Thyroid gland (tissue), 4 donors: Measurements from ENCODE around the gene OR13J1. TPM values are rescaled to one million over a fixed set of nuclear protein-coding genes. Genes with fewer than 3 reads are reported as not detected.

Experiments
- DNase-seq, 2 donors: peaks; one replicate each; pipeline ENCODE4 v3.0.0-alpha.2; 2019
- H3K27ac ChIP-seq, 3 donors: fragments of 200-600 bp; sonication (generic); 1 replicate in 2 of 3; 2 replicates in 1 of 3; pipeline ENCODE4 v1.5.1; 2016 to 2019; ENCODE audit warnings: mild to moderate bottlenecking in 1 of 3, moderate library complexity in 1 of 3
- H3K27me3 ChIP-seq: fragments of 200-600 bp; sonication (generic); one replicate; pipeline ENCODE4 v1.5.1; 2019
- H3K36me3 ChIP-seq, 2 donors: fragments of 200-600 bp; sonication (generic); one replicate each; pipeline ENCODE4 v1.5.1; 2016 to 2019
- H3K4me1 ChIP-seq, 2 donors: fragments of 200-600 bp; sonication (generic); one replicate each; pipeline ENCODE4 v1.5.1; 2017 to 2019
- H3K4me3 ChIP-seq, 3 donors: fragments of 200-600 bp; sonication (generic); replicated peaks in 1 of 3; 1 replicate in 2 of 3; 2 replicates in 1 of 3; pipeline ENCODE4 v1.5.1; 2016; ENCODE audit warnings: mild to moderate bottlenecking in 1 of 3
- H3K9me3 ChIP-seq: fragments of 200-600 bp; sonication (generic); one replicate; pipeline ENCODE4 v1.5.1; 2017
- POLR2A ChIP-seq, 2 donors: fragments of 450-650 bp; IDR thresholded peaks; one replicate each; pipeline ENCODE4 v1.6.1; 2017; ENCODE audit warnings: antibody characterized with exemption in 2 of 2, mild to moderate bottlenecking in 2 of 2, moderate library complexity in 1 of 2
- WGBS, 2 donors: methylation state at CpG; one replicate each; pipeline ENCODE4 v1.1.5; 2017; 5-methylcytosine and 5-hydroxymethylcytosine counted together
- intact Hi-C: fragments of 100-400 bp; cut with DNase I; formaldehyde crosslinking; loops from one replicate; pipeline ENCODE4 v1.15.1; 2023
- total RNA-seq, 4 donors: library from RNA; depleted of rRNA; stranded (reverse); fragments of >200 nt; gene quantifications; one replicate each; pipeline ENCODE4 v1.2.3, GENCODE V29; 2016
- TF ChIP-seq, protein P1 (sequence below), 6 experiments: fragments of 200-600 bp in 3 of 6; fragments of 450-650 bp in 3 of 6; sonication (generic) in 3 of 6; IDR thresholded peaks; one replicate each; pipeline ENCODE4 v1.5.1; 2016 to 2019; ENCODE audit warnings: antibody characterized with exemption in 6 of 6, mild to moderate bottlenecking in 2 of 6, inconsistent platforms in 1 of 6, moderate library complexity in 1 of 6

The OR13J1 gene
- total RNA-seq, 4 donors from 2014 or later: not detected

DNA sequence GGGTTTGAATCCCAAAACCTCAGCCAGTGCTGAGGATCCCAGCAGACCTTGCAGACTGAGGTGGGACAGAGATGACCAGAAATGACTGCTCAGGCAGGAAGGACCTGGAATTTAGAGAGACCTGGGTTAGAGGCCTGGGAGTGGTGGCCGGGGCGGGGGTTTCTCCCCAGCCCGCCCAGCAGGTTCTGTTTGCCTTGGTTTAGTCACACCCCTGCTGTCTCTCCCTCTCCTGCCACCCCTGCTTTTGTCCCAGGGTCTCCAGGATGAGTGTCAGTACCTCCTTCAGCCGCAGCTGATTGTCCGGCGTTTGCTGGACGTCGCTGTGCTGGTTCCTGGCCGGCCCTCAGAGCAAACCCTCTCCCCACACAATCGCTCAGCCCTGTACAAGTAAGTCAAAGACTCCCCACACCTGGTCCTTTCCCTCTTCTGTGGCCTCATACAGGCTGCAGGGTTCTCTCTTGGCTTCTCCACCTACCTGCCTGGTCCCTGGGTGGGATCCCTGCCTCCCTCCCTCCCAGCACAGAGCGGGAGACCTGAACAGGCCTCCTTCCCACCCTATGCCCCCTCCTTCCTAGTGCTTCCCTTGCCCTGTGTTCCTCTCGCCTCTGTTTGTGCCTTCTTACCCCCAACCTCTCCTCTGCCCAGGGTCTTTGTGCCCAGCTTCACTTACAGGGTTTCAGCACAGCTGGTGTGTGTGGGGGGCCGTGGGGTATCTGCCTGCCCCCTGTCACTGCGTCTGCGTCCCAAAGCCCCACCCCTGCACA, 29.1 kb downstream of the OR13J1 start:
- H3K9me3 ChIP-seq: no peaks in the 10 kb centered on the region
- intact Hi-C loops: no loop called here
- H3K27me3 ChIP-seq: no peaks in the 10 kb centered on the region
- H3K4me3 ChIP-seq: no peak overlapping the region
- H3K27ac ChIP-seq: no peak overlapping the region
- TF ChIP-seq POLR2A (IDR thresholded peaks at IDR 0.05): no peak
- TF ChIP-seq, protein P1, sequence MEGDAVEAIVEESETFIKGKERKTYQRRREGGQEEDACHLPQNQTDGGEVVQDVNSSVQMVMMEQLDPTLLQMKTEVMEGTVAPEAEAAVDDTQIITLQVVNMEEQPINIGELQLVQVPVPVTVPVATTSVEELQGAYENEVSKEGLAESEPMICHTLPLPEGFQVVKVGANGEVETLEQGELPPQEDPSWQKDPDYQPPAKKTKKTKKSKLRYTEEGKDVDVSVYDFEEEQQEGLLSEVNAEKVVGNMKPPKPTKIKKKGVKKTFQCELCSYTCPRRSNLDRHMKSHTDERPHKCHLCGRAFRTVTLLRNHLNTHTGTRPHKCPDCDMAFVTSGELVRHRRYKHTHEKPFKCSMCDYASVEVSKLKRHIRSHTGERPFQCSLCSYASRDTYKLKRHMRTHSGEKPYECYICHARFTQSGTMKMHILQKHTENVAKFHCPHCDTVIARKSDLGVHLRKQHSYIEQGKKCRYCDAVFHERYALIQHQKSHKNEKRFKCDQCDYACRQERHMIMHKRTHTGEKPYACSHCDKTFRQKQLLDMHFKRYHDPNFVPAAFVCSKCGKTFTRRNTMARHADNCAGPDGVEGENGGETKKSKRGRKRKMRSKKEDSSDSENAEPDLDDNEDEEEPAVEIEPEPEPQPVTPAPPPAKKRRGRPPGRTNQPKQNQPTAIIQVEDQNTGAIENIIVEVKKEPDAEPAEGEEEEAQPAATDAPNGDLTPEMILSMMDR (IDR thresholded peaks at IDR 0.05): no peak
- no peak for DNase-seq
- WGBS, 2 donors: 93 to 95% methylated on average over 15 of the region's 15 CpGs
- no peaks in the 10 kb centered on the region for H3K36me3 ChIP-seq
- H3K4me1 ChIP-seq: peaks cover 0 to 9% of the 10 kb centered on the region in 2 donors

DNA sequence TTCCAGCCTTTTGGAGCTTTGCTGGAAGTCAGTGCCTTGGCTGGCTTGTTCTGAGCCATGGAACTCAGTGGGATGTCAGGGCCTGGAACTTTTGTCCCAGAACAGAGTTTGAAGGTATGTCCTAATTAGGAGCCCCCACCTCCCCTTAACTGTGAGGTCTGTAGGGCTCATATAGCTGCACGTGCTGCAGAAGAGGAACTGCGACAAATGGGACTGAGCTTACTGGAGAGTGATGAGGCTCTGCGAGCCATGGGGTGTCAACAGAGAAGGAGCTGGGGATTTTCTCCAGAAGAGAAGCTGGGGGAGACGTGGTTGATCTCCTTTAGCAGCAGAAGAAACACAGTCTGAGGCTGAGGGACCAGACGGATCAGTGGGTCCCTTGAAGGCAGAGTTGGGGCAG, 30.3 kb downstream of the OR13J1 start:
- Histone ChIP-seq H3K27ac (no peak overlapping the region), H3K27me3 (no peaks in the 10 kb centered on the region), H3K9me3 (no peaks in the 10 kb centered on the region), H3K4me3 (no peak overlapping the region), H3K4me1 (peaks cover 0 to 4% of the 10 kb centered on the region in 2 donors), H3K36me3 (no peaks in the 10 kb centered on the region)
- TF ChIP-seq, protein P1 (IDR thresholded peaks at IDR 0.05): no peak
- TF ChIP-seq POLR2A (IDR thresholded peaks at IDR 0.05): no peak
- intact Hi-C loops: no loop called here
- WGBS, 2 donors: 92 to 95% methylated on average over 5 of the region's 5 CpGs
- DNase-seq: no peak

DNA sequence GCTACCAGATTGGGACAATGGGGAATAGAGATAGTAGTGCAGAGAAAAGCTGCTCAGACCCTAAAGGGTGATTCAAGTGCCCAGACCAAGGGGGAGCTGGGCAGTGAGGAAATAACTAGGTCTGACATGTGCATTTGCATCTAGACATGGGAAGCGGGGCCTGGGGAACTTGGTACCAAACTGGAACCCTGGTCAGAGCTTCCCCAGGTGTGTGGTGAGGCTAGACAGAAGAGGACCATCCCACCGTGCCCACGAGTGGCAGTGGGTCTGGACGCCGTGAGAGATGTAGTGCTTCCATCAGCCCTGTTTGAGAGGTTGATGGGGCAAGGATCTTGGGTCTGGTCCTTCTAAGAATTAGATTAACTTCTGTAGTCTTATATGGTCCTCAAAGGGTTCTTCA, 33.6 kb downstream of the OR13J1 start:
- 94% methylated on average over 5 of the region's 5 CpGs for whole genome bisulfite sequencing, 2 donors
- Histone ChIP-seq H3K4me3 (no peak overlapping the region), H3K9me3 (no peaks in the 10 kb centered on the region), H3K36me3 (no peaks in the 10 kb centered on the region), H3K4me1 (peaks cover 15 to 32% of the 10 kb centered on the region in 2 donors), H3K27me3 (no peaks in the 10 kb centered on the region), H3K27ac (no peak overlapping the region)
- intact Hi-C loops: no loop called here
- no peak for TF ChIP-seq POLR2A (IDR thresholded peaks at IDR 0.05)
- TF ChIP-seq, protein P1 (IDR thresholded peaks at IDR 0.05): no peak
- DNase-seq: no peak

DNA sequence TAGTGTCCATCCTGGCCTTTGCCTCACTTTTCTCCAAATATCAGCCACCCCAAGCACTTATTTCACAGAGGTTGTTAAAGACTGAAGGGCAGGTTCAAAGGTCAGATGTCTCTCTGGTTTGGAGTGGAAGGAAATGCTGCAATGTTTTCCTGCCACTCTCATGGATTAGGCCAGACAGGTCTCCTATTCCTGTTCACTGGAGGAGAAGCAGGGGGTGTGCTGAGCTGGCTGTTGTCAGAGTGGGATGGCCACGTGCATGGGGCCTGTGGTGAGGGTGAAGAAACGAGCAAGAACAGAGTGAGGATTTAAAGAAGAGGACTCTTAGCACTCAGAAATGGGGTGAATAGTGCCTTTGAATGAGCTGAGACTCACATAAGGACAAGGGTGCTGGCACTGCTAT, 34.4 kb downstream of the OR13J1 start:
- Histone ChIP-seq H3K36me3 (no peaks in the 10 kb centered on the region), H3K4me3 (no peak overlapping the region), H3K27me3 (no peaks in the 10 kb centered on the region), H3K9me3 (no peaks in the 10 kb centered on the region), H3K27ac (peak overlapping the region in 1 of 3 donors; percentile 80), H3K4me1 (peaks cover 19 to 33% of the 10 kb centered on the region in 2 donors)
- DNase-seq: no peak
- TF ChIP-seq, protein P1 (IDR thresholded peaks at IDR 0.05): no peak
- TF ChIP-seq POLR2A (IDR thresholded peaks at IDR 0.05): no peak
- WGBS, 2 donors: 79 to 87% methylated on average over 2 of the region's 2 CpGs
- intact Hi-C loops: no loop called here

DNA sequence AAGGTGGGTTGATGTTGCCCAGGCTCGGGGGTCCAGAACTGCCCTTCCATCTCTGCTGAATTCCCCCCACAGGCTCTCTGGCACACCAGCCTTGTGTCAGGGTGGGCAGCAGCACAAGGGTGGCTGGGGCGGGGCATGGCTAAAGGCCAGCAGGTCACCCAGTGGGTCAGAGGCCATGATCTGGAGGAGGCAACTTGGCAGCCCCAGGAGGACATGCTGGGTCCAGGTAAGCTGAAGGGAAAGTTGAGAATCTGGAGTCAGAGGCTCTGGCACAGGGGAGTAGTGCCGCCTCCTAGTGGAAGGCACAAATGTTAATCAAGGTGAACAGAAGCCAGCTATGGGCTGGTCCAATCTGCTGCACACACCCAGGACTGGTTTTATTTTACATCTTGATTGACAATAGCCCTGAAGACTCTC, 35.0 kb downstream of the OR13J1 start:
- no peak overlapping the region for H3K4me3 ChIP-seq
- H3K4me1 ChIP-seq: peaks cover 24 to 38% of the 10 kb centered on the region in 2 donors
- peak overlapping the region in 1 of 3 donors; percentile 80 for H3K27ac ChIP-seq
- WGBS, 2 donors: 91 to 100% methylated on average over 2 to 3 of the region's 3 CpGs
- intact Hi-C loops: no loop called here
- H3K9me3 ChIP-seq: no peaks in the 10 kb centered on the region
- H3K27me3 ChIP-seq: no peaks in the 10 kb centered on the region
- H3K36me3 ChIP-seq: no peaks in the 10 kb centered on the region
- TF ChIP-seq, protein P1 (IDR thresholded peaks at IDR 0.05): no peak
- TF ChIP-seq POLR2A (IDR thresholded peaks at IDR 0.05): no peak
- DNase-seq: peak in 1 of 2 donors; percentile 5
